Upper lobe of left lung (tissue), 6 donors: ENCODE data around the gene ATP23. TPM values are rescaled to one million over a fixed set of nuclear protein-coding genes. Genes with fewer than 3 reads are reported as not detected.

Experiments
- ATAC-seq, 2 donors: fragments of 200-7000 bp; cut with Tn5 transposase; one replicate each; pipeline ENCODE4 v1.9.1; 2022; ENCODE audit warnings: mild to moderate bottlenecking in 2 of 2, moderate library complexity in 2 of 2; ENCODE audit not compliant: low FRiP score in 2 of 2
- DNase-seq, 2 donors: peaks; one replicate each; pipeline ENCODE4 v3.0.0-alpha.2; 2019 to 2020
- H3K27ac ChIP-seq, 4 donors: fragments of 200-600 bp; sonication (generic); one replicate each; pipeline ENCODE4 v1.5.1; 2016 to 2019
- H3K27me3 ChIP-seq, 4 donors: fragments of 200-600 bp; sonication (generic); one replicate each; pipeline ENCODE4 v1.5.1; 2017 to 2019
- H3K36me3 ChIP-seq, 4 donors: fragments of 200-600 bp; sonication (generic); one replicate each; pipeline ENCODE4 v1.5.1; 2016 to 2019
- H3K4me1 ChIP-seq, 4 donors: fragments of 200-600 bp; sonication (generic); one replicate each; pipeline ENCODE4 v1.5.1; 2018 to 2019
- H3K4me3 ChIP-seq, 4 donors: fragments of 200-600 bp; sonication (generic); one replicate each; pipeline ENCODE4 v1.5.1; 2017 to 2019; ENCODE audit warnings: mild to moderate bottlenecking in 2 of 4, moderate library complexity in 1 of 4
- H3K9me3 ChIP-seq, 4 donors: fragments of 200-600 bp; sonication (generic); one replicate each; pipeline ENCODE4 v1.5.1; 2018 to 2019
- EP300 ChIP-seq, 4 donors: sonication (generic); formaldehyde crosslinking; IDR thresholded peaks; one replicate each; pipeline ENCODE4 v1.5.1; 2017; ENCODE audit warnings: antibody characterized with exemption in 4 of 4, control low read depth in 2 of 4
- POLR2A ChIP-seq, 4 donors: fragments of 450-650 bp; IDR thresholded peaks; one replicate each; pipeline ENCODE4 v1.5.1; 2016 to 2017; ENCODE audit warnings: antibody characterized with exemption in 4 of 4, mild to moderate bottlenecking in 2 of 4
- POLR2AphosphoS5 ChIP-seq, 2 donors: sonication (generic); formaldehyde crosslinking; IDR thresholded peaks; one replicate each; pipeline ENCODE4 v1.5.1; 2017; ENCODE audit warnings: antibody characterized with exemption in 2 of 2
- WGBS, 2 donors: methylation state at CpG; one replicate each; pipeline ENCODE4 v1.1.5; 2017 to 2018; 5-methylcytosine and 5-hydroxymethylcytosine counted together
- total RNA-seq, 6 donors: library from RNA; depleted of rRNA in 4 of 6; stranded (reverse); fragments of >200 nt in 4 of 6; gene quantifications; one replicate each; pipeline versions ENCODE4 v1.1.0 to v1.2.1, GENCODE V29; 2016 to 2021
- TF ChIP-seq, protein P1 (sequence below), 6 experiments: fragments of 450-650 bp in 4 of 6; fragments of 200-600 bp in 2 of 6; sonication (generic) in 2 of 6; IDR thresholded peaks; one replicate each; pipeline ENCODE4 v1.5.1; 2016 to 2019; ENCODE audit warnings: antibody characterized with exemption in 6 of 6
- donor health status: DM: no; HTN: no; CAD: no; lungs with moderate emphysema.
- donor health status: DM: no; HTN: yes; CAD: no; lungs with severe emphysema.

ATP23 gene
- total RNA-seq, 6 donors from 2014 or later = 4.7 to 18.8 (median 7.7) TPM; not detected in 1

DNA sequence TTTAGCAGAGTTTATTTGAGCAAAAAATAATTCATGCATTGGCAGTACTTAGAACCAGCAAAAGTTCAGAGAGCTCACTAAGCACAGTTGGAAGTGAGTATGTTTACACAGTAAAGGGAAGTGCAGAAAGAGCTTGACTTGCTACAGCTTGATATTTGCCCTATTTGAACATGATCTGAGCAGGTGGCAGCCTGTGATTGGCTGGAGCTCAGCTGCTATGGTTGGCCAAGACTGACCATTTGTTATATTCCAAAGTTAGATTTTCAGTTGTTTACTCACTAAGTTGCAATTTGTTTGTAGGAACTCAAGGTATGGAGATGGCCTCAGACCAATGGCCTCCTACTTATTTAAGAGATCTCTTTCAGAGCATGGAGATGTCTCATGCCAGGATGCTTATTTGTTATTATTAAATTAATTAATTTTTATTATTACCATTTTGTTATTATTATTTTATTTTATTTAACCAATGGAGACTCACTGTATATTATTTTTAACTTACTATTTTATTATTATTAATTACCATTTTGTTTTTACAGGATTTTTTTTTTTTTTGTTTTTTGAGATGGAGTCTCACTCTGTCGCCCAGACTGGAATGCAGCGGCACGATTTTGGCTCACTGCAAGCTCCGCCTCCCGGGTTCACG is 49.0 kb downstream of the ATP23 start:
- H3K27me3 ChIP-seq = no peaks in the 10 kb centered on the region
- TF ChIP-seq POLR2AphosphoS5 (IDR thresholded peaks at IDR 0.05) = no peak
- TF ChIP-seq, protein P1, sequence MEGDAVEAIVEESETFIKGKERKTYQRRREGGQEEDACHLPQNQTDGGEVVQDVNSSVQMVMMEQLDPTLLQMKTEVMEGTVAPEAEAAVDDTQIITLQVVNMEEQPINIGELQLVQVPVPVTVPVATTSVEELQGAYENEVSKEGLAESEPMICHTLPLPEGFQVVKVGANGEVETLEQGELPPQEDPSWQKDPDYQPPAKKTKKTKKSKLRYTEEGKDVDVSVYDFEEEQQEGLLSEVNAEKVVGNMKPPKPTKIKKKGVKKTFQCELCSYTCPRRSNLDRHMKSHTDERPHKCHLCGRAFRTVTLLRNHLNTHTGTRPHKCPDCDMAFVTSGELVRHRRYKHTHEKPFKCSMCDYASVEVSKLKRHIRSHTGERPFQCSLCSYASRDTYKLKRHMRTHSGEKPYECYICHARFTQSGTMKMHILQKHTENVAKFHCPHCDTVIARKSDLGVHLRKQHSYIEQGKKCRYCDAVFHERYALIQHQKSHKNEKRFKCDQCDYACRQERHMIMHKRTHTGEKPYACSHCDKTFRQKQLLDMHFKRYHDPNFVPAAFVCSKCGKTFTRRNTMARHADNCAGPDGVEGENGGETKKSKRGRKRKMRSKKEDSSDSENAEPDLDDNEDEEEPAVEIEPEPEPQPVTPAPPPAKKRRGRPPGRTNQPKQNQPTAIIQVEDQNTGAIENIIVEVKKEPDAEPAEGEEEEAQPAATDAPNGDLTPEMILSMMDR (IDR thresholded peaks at IDR 0.05) = no peak
- no peak for TF ChIP-seq EP300 (IDR thresholded peaks at IDR 0.05)
- TF ChIP-seq POLR2A (IDR thresholded peaks at IDR 0.05) = no peak

DNA sequence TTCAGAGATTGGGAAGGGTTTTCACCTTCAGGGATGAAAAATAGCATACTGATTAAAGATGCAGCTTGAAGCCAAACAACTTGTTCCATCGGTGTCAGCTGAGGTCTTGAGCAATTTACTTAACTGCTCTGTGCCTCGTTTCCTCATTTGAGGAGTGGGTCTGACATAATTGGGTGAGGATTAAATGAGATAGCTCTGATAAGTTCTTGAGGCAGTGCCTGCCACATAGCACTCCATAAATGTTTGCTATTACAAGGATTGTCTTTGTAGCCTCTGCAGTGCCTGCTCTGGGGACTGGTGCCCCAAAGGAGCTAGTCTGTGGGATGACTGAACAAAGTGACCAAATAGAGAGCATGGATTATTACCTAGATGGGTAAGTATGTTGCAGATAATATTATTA is 50.6 kb downstream of the ATP23 start:
- Histone ChIP-seq H3K4me1 (no peaks in the 10 kb centered on the region), H3K27ac (no peak overlapping the region), H3K4me3 (no peak overlapping the region), H3K36me3 (no peaks in the 10 kb centered on the region), H3K9me3 (peaks cover under 1 to 11% (median 9%) of the 10 kb centered on the region in 4 donors), H3K27me3 (no peaks in the 10 kb centered on the region)
- DNase-seq = no peak
- 71 to 73% methylated on average over 2 of the region's 2 CpGs for WGBS, 2 donors
- TF ChIP-seq EP300 (IDR thresholded peaks at IDR 0.05) (no peak), POLR2AphosphoS5 (IDR thresholded peaks at IDR 0.05) (no peak), POLR2A (IDR thresholded peaks at IDR 0.05) (no peak)
- TF ChIP-seq, protein P1 (IDR thresholded peaks at IDR 0.05) = no peak
- no peak for ATAC-seq

More for the DNA sequence above, 49.0 kb downstream of the ATP23 start:
- H3K27ac ChIP-seq = no peak overlapping the region
- DNase-seq (no peak), ATAC-seq (no peak)
- no peak overlapping the region for H3K4me3 ChIP-seq
- no peaks in the 10 kb centered on the region for H3K4me1 ChIP-seq
- WGBS, 2 donors = 98 to 99% methylated on average over 6 of the region's 6 CpGs
- H3K36me3 ChIP-seq = no peaks in the 10 kb centered on the region
- no peaks in the 10 kb centered on the region for H3K9me3 ChIP-seq

DNA sequence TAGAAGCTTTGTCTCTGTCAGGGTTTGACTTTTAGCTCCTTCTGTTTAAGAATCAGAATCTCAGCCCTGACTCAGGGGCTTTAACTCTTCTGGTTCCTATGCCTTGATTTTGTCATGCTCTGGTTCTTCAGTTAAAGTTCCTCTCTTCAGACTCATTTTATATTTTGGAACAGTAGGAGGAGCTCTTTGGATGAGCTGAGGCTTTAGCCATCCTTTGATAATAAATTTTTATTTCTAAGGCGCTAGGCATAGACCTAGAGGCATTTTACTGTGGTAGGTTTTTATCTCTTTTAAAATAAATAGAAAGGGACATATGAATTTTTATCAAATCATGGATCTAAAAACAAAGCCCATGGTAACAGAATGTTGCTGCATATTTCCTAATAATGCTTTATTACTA is 51.7 kb downstream of the ATP23 start:
- no peak for TF ChIP-seq EP300 (IDR thresholded peaks at IDR 0.05)
- TF ChIP-seq, protein P1 (IDR thresholded peaks at IDR 0.05) = no peak
- no peak for TF ChIP-seq POLR2AphosphoS5 (IDR thresholded peaks at IDR 0.05)
- no peak for TF ChIP-seq POLR2A (IDR thresholded peaks at IDR 0.05)
- Histone ChIP-seq H3K9me3 (peaks cover 4 to 22% (median 19%) of the 10 kb centered on the region in 4 donors), H3K4me1 (no peaks in the 10 kb centered on the region), H3K36me3 (no peaks in the 10 kb centered on the region), H3K27ac (no peak overlapping the region), H3K4me3 (no peak overlapping the region), H3K27me3 (no peaks in the 10 kb centered on the region)
- no peak for DNase-seq
- 81 to 84% methylated on average over 1 of the region's 1 CpG for WGBS, 2 donors
- ATAC-seq = no peak

DNA sequence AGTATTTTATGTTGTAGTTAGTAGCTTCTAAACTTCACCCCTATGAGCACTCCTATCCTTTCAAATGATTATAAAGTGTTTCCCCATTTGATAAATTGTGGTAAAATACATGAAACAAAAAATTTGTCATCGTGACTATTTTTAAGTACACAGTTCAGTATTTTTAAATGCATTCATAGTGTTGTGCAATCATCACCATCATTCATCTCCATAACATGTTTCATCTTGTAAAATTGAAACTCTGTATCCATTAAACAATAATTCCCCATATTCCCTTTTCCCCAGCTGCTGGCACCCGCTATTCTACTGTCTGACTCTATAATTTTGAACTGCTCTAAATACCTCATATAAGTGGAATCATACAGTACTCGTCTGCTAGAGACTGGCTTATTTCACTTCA is 52.5 kb downstream of the ATP23 start:
- H3K4me1 ChIP-seq = no peaks in the 10 kb centered on the region
- peaks cover 4 to 28% (median 20%) of the 10 kb centered on the region in 4 donors for H3K9me3 ChIP-seq
- no peak for ATAC-seq
- no peak for DNase-seq
- no peaks in the 10 kb centered on the region for H3K27me3 ChIP-seq
- no peak overlapping the region for H3K4me3 ChIP-seq
- no peaks in the 10 kb centered on the region for H3K36me3 ChIP-seq
- 76 to 81% methylated on average over 3 of the region's 3 CpGs for WGBS, 2 donors
- TF ChIP-seq POLR2AphosphoS5 (IDR thresholded peaks at IDR 0.05) (no peak), EP300 (IDR thresholded peaks at IDR 0.05) (no peak), POLR2A (IDR thresholded peaks at IDR 0.05) (no peak)
- TF ChIP-seq, protein P1 (IDR thresholded peaks at IDR 0.05) = no peak
- H3K27ac ChIP-seq = no peak overlapping the region

DNA sequence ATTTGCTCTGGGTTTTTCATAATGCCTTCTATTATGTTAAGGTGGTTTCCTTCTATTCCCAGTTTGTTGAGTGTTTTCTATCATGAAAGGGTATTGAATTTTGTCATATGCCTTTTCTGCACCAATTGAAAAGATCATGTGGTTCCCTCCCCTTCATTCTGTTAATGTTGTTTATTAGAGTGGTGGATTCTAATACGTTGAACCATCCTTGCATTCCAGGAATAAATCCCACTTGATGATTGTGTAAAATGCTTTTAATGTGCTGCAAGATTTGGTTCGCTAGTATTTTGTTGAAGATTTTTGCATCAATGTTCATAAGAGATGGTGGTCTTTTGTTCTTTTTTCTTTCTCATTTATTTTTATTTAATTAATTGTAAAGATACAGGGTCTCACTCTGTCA is 55.2 kb downstream of the ATP23 start:
- no peak for ATAC-seq
- 94 to 97% methylated on average over 2 of the region's 2 CpGs for WGBS, 2 donors
- Histone ChIP-seq H3K36me3 (no peaks in the 10 kb centered on the region), H3K4me3 (no peak overlapping the region), H3K9me3 (peaks cover 8 to 33% (median 30%) of the 10 kb centered on the region in 4 donors), H3K4me1 (no peaks in the 10 kb centered on the region), H3K27ac (no peak overlapping the region), H3K27me3 (no peaks in the 10 kb centered on the region)
- no peak for TF ChIP-seq EP300 (IDR thresholded peaks at IDR 0.05)
- TF ChIP-seq, protein P1 (IDR thresholded peaks at IDR 0.05) = no peak
- DNase-seq = no peak
